Esophagus muscularis mucosa (tissue), 4 donors: ENCODE data around the gene BATF3.

Experiments used
- CTCF ChIP-seq, 3 experiments: fragments of 200-600 bp in 2 of 3; fragments of 450-650 bp in 1 of 3; sonication (generic) in 2 of 3; IDR thresholded peaks; one replicate each; pipeline ENCODE4 v1.5.1; 2017 to 2019; ENCODE audit warnings: antibody characterized with exemption in 3 of 3, mild to moderate bottlenecking in 2 of 3, moderate library complexity in 1 of 3
- EP300 ChIP-seq: sonication (generic); formaldehyde crosslinking; IDR thresholded peaks from one replicate; pipeline ENCODE4 v1.6.1; 2017; ENCODE audit warnings: antibody characterized with exemption
- POLR2AphosphoS5 ChIP-seq, 2 donors: sonication (generic); formaldehyde crosslinking; IDR thresholded peaks; one replicate each; pipeline ENCODE4 v1.6.1; 2017; ENCODE audit warnings: antibody characterized with exemption in 2 of 2

- no peak for TF ChIP-seq EP300
- no peak for TF ChIP-seq CTCF (IDR thresholded peaks at IDR 0.05)
- no peak for TF ChIP-seq POLR2AphosphoS5 (IDR thresholded peaks at IDR 0.05)
These were observed 15.0 kb downstream of the BATF3 start for GRCh38 chr1:212684521-212685090.
